Activated naive CD8-positive, alpha-beta T cell treated with anti-CD3 and anti-CD28 coated beads for 36 hours (primary cell): ENCODE results near the gene NDUFA11. TPM values are rescaled to one million over a fixed set of nuclear protein-coding genes. Genes with fewer than 3 reads are reported as not detected.
"Not testable (repeated sequence)": the region's sequence is repeated elsewhere in the genome, so short reads cannot be mapped to it uniquely, and the experiment has no call there.

ENCODE experiments used
- DNase-seq: peaks from one replicate; pipeline ENCODE4 v3.0.0; 2021
- H3K27ac Mint-ChIP-seq: one replicate; pipeline ENCODE4 v1.8.0; 2022; ENCODE audit warnings: mild to moderate bottlenecking, moderate library complexity, mixed read lengths
- H3K27me3 Mint-ChIP-seq: one replicate; pipeline ENCODE4 v1.8.0; 2022; ENCODE audit warnings: mild to moderate bottlenecking, mixed read lengths
- H3K36me3 Mint-ChIP-seq: one replicate; pipeline ENCODE4 v1.8.0; 2021; ENCODE audit warnings: mild to moderate bottlenecking, mixed read lengths
- H3K4me1 Mint-ChIP-seq: one replicate; pipeline ENCODE4 v1.8.0; 2021; ENCODE audit warnings: mixed read lengths
- H3K4me3 Mint-ChIP-seq: one replicate; pipeline ENCODE4 v1.8.0; 2022; ENCODE audit warnings: mild to moderate bottlenecking, moderate library complexity, mixed read lengths
- H3K9me3 Mint-ChIP-seq: one replicate; pipeline ENCODE4 v1.8.0; 2022; ENCODE audit warnings: mixed read lengths
- total RNA-seq, 2 experiments: library from RNA; stranded (reverse); gene quantifications; one replicate each; pipeline ENCODE4 v1.2.3, GENCODE V29; 2021

NDUFA11 gene
- total RNA-seq, 2 experiments from 2014 or later: 244 to 255 TPM

GRCh38 chr19:5848621-5849020 lies 55.0 kb downstream of the NDUFA11 start:
- H3K4me3 Mint-ChIP-seq, H3K9me3 Mint-ChIP-seq, H3K27me3 Mint-ChIP-seq, H3K36me3 Mint-ChIP-seq, H3K27ac Mint-ChIP-seq, DNase-seq, H3K4me1 Mint-ChIP-seq: not testable (repeated sequence)

GRCh38 chr19:5847846-5848245 lies 55.7 kb downstream of the NDUFA11 start:
- not testable (repeated sequence) for H3K9me3 Mint-ChIP-seq, H3K36me3 Mint-ChIP-seq, H3K27ac Mint-ChIP-seq, H3K4me1 Mint-ChIP-seq, H3K4me3 Mint-ChIP-seq, H3K27me3 Mint-ChIP-seq, DNase-seq

Other genes with a start within 250 kb of the NDUFA11 start
- gene MICOS13, start 223.3 kb downstream of the NDUFA11 start, total RNA-seq: 10 to 100 TPM; 44.6 to 53.5 TPM
- 1 to 10 TPM; 1.5 to 3.2 TPM for gene HSD11B1L, start 222.8 kb downstream of the NDUFA11 start, total RNA-seq
- gene RPL36, start 213.5 kb downstream of the NDUFA11 start, total RNA-seq: 1,000 to 10,000 TPM; 1,649 to 1,711 TPM
- gene LONP1, start 183.6 kb downstream of the NDUFA11 start, total RNA-seq: 100 to 1,000 TPM; 277 to 287 TPM
- not detected for gene CATSPERD, start 183.2 kb downstream of the NDUFA11 start, total RNA-seq
- gene PRR22, start 119.0 kb downstream of the NDUFA11 start, total RNA-seq: 10 to 100 TPM; 14.1 to 14.3 TPM
- 100 to 1,000 TPM; 103 to 106 TPM for gene DUS3L, start 112.6 kb downstream of the NDUFA11 start, total RNA-seq
- gene NRTN, start 98.7 kb downstream of the NDUFA11 start, total RNA-seq: under 1 TPM; 0.21 to 0.38 TPM
- not detected for gene FUT6, start 64.1 kb downstream of the NDUFA11 start, total RNA-seq
- gene FUT3, start 52.3 kb downstream of the NDUFA11 start, total RNA-seq: not detected
- gene FUT5, start 33.2 kb downstream of the NDUFA11 start, total RNA-seq: not detected
- gene VMAC, start 1.1 kb upstream of the NDUFA11 start, total RNA-seq: 1 to 10 TPM; 1.4 to 1.9 TPM
- gene CAPS, start 10.5 kb upstream of the NDUFA11 start, total RNA-seq: 1 to 10 TPM; 1.9 to 2.6 TPM
- gene RANBP3, start 74.3 kb upstream of the NDUFA11 start, total RNA-seq: 100 to 1,000 TPM in 1 of 2 experiments, 10 to 100 TPM in 1; 94.0 to 109 TPM
- 10 to 100 TPM in 1 of 2 experiments, 1 to 10 TPM in 1; 9.5 to 10.3 TPM for gene RFX2, start 206.7 kb upstream of the NDUFA11 start, total RNA-seq
- gene ACSBG2, start 231.9 kb upstream of the NDUFA11 start, total RNA-seq: not detected